Stimulated activated naive CD4-positive, alpha-beta T cell (primary cell): ENCODE data around the gene FNDC10.

Experiments
- DNase-seq, 6 experiments: peaks; one replicate each; lab custom pipeline; 2025; lab: John Stamatoyannopoulos, UW

FNDC10 gene

GRCh38 chr1:1616045-1616790 lies 16.3 kb upstream of the FNDC10 start:
- peak in 4 of 6 experiments; percentile 33 to 71 (median 52) for DNase-seq

DNA sequence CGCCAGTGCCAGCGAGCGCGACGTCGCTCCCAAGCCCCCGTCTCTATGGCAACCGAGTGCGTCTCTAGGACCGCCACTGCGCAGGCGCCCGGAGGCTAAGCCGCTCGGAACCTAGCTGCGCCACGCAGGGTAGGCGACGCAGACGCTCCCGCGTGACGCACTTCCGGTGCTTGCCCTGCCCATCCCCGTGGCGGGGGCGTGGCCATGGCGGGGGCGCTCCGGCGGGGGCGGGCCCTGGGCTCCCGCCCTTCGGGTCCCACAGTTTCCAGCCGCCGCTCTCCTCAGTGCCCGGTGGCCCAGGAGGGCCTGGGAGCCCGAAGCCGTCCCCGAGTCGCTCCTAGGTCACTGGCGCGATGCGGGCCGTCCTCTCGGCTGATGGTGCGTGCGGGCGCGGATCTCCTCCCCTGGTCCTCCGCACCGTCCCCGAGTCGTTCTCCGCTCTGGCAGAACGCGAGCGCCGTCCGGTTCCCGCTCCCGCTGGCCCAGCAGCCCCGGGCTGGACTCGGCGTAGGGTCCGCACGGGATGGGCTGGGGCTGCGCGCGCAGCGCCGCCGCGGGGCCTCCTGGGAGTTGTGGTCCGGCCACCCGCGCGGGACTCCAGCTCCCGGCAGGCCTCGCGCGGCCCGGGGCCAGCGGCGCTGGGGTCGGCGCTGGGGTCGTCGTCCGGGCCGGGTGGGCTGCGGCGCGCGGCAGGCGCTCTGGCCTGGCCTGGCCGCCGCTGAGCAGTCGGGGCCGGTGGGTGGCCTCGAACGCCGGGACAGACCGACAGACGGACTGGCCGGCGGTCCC lies 15.5 kb upstream of the FNDC10 start, which contains the start of gene MIB2:
Gene MIB2 (plus strand): TSS at position 245 of the 789 bp plus-strand sequence. CDS start 7,953 bp downstream, outside the sequence.
- peak; percentile 95 to 99 (median 98) for DNase-seq

- DNase-seq = no peak
These were observed 15.0 kb upstream of the FNDC10 start for GRCh38 chr1:1614954-1615255.

DNA sequence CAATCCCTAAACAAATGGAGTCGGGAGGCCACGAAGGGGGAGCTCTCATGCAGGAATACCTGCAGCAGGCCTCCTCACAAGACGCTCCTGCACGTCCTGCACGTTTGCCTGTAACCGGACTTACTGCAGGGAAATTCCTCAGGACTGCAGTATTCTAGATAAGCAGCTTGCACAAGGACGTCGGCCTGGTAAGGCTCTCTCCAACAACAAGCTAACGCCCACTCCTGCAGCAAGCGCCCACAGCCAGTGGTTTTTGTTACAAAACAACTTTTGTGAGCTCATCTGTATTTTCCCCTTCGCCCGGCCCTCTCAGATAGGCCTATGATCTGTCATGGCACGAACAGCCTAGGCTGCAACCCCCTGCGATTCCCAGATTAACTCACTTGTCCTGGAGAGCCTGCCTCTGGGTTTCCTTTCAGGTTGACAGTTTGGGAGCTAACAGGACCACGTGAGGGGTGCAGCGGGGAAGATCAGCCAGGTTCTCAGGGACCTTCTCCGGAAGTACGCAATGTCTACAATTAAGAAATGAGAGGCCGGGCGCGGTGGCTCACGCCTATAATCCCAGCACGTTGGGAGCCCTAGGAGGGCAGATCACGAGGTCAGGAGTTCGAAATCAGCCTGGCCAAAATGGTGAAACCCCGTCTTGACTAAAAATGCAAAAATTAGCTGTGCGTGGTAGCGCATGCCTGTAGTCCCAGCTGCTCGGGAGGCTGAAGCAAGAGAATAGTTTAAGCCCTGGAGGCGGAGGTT lies 14.4 kb upstream of the FNDC10 start:
- peak; percentile 54 to 73 (median 64) for DNase-seq

DNA sequence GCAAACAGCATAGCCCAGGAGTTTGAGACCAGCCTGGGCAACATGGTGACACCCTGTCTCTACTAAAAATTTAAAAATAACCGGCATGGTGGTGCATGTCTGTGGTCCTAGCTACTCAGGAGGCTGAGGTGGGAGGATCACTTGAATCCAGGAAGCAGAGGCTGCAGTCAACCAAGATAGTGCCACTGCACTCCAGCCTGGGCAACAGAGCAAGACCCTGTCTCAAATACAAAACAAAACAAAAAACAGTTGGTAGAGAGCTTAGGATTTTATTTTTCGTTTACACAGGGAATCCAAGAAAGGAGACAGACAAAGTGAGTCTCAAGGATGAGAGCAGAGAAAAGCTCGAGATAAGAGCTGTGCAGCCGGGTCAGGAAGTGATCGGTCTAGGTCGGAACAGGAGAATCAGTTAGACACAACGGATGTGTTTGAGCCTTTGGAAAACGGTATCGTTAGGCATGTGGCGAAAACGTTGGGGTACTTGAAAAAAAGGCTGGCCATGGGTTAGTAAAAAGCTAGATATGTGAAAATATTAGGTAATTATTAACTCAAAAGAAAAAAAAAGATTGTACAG lies 13.7 kb upstream of the FNDC10 start:
- DNase-seq = no peak

GRCh38 chr1:1612104-1612400 lies 12.1 kb upstream of the FNDC10 start:
- no peak for DNase-seq

DNA sequence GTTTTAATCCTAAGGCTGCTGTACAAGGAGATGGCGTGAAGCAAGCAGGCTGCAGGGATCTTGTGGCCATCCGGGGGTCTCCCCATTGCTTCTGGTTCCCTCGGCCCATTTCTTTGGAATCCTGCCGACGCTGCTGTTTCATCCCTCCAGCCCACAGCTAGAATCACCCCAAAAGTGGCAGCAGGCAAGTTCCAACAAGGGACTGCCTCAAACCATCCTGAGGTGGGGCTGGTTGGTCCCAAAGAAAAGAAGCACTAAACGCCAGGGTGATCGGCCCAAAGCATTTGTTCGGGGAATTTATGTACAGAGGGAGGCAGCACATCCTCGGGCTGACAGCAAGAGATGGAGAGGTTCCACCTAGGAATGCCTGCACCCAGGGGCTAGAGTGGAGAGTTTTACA lies 10.9 kb upstream of the FNDC10 start:
- no peak for DNase-seq

- DNase-seq = no peak
These were observed 10.0 kb upstream of the FNDC10 start for GRCh38 chr1:1609822-1610485.

GRCh38 chr1:1606232-1606631 lies 6.3 kb upstream of the FNDC10 start:
- no peak for DNase-seq

DNA sequence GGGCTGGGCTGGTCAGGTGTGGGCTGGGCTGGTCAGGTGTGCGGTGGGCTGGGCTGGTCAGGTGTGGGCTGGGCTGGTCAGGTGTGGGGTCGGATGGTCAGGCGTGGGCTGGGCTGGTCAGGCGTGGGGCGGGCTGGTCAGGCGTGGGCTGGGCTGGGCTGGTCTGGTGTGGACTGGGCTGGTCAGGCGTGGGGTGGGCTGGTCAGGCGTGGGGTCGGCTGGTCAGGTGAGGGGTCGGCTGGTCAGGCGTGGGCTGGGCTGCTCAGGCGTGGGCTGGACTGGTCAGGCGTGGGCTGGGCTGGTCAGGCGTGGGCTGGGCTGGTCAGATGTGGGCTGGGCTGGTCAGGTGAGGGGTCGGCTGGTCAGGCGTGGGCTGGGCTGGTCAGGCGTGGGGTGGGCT lies 5.8 kb upstream of the FNDC10 start:
- DNase-seq = no peak

DNA sequence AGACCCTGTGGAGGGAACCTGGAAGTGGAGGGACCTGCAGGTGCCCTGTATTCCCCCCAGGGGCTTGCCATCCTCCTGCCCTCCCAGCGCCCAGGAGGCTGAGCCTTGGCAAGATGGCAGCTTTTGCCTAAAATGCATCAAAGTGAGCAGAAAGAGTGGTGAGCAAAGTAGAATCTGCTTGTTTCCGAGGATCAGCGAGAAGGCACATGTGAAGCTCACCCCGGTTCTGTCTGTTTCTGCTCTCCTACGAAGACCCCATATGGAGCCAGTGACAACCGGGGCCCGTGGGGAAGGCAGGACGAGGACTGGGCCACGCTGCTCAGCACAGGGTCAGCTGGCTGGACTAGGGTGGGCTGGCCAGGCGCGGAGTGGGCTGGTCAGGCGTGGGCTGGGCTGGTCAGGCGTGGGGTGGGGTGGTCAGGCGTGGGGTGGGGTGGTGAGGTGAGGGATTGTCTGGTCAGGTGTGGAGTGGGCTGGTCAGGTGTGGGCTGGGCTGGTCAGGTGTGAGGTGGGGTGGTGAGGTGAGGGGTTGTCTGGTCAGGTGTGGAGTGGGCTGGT lies 5.2 kb upstream of the FNDC10 start:
- DNase-seq = peak in 1 of 6 experiments; percentile 19

DNA sequence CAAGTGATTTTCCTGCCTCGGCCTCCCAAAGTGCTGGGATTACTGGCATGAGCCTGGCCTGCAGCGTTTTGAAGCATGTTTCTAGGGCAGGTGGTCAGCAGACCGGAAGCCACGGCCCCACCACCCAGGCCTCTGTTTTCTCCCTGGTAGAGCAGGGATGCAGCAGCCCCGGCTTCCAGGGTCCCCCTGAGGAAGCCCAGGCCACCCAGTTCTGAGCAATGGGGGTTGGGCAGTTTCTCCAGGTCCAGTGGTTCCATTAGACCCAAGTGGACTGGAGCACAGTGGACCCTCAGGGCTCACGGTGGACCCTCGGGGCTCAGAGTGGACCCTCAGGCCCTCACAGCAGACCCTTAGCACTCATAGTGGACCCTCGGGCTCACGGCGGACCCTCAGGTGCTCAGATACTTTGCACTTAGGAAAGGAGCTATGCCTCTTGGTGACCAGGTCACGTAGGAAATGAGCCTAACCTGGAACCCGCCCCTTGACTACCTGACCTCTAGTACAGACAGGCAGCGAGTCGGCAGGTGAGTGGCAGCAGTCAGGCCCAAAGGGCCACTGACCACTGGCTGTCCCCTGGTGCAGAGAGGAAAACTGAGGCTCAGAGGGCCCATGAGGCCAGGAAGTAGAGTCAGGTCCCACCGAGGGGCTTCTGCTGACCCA lies 4.6 kb upstream of the FNDC10 start:
- no peak for DNase-seq

DNA sequence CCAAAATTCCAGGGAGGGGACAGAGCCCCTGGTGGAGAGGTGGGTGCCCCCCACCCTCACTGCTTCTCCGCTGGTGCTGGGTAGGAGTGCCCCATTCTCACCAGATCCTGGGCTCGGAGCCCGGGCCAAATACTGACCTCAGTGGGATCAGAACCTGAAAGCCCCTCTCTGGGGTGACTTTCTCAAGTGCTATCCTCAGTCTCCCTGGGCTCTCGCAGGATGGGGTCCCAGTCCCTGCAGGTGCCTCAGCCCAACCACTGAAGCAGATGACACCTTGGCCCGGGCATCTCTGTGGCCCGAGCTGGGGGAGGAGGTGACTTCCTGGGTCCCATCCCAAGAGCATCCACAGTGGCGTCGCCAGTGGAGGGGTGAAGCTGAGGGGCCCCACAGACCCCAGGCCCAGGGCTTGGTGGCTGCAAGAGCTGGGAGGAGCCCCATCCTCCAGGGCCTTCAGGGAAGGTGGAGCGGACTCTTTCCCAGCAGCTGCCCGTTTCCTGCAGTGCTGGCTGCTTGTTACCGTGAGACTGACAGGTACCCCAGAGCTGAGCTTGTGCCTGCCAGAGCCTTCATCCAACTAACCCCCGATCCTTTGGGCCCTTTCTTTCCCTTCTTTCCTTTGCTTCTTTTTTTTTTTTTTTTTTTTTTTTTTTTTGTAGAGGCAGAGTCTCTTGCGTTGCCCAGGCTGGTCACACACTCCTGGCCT lies 3.9 kb upstream of the FNDC10 start:
- DNase-seq = no peak

DNA sequence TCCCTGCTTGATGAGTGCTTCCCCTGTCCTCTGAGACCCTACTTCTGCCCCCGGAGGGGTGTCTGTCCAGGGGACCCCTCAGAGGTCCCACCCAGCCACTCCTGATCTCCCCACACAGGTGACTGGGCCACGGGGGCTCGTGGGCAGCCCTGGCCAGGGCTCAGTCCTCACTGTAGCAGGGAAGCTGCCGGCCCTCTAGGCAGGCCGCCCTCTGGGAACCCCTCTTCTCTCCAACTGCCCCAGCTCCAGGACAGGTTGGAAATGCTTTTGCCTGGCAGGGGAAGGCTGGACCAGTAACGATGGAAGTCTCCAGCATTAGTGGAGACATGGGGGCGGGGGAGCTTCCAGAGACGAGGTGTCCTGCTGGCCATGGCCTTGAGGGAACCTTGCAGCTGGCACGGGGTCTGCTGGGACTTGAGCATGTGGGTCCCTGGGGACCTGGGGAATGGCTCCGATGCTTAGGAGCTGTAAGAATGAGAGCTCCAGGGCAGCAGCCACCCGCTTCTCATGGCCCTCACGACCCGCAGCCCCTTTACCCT lies 3.1 kb upstream of the FNDC10 start:
- DNase-seq = no peak

DNA sequence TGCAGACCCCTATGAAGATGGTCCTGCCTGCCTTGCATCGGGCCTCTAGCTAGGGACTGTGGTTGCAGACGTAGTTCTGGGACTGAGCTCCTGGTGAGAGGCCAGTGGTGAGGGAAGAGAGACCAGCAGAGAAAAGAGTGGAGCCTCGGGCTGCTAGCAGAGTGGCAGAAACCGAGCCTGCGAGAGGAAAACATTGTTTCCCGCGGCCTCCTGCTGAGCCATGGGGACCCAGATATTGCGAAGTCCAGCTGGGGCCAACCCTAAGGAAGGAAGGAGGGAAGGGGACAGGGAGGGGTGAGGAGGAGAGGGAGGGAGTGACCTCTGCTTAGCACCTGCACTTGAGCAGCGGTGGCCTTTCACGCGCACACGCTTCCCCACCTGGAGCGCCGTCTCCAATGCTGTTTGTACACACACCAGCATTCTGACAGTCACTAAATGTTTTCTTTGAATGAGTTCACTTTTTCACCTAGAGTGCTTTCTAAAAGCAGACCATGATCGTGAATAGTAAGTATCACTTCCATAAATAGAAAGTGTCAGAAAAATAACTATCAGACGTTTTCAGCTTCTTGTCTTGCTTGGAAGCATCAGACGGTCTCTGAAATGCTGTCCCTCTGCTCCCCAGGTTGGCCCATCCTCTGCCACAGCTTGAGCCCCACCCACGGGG lies 2.5 kb upstream of the FNDC10 start:
- no peak for DNase-seq

GRCh38 chr1:1601564-1602303 lies 1.8 kb upstream of the FNDC10 start:
- DNase-seq = no peak

- DNase-seq = no peak
These were observed 1.1 kb upstream of the FNDC10 start for GRCh38 chr1:1600861-1601563.
